ENCODE results near the gene CCR4.

Gene CCR4

DNA sequence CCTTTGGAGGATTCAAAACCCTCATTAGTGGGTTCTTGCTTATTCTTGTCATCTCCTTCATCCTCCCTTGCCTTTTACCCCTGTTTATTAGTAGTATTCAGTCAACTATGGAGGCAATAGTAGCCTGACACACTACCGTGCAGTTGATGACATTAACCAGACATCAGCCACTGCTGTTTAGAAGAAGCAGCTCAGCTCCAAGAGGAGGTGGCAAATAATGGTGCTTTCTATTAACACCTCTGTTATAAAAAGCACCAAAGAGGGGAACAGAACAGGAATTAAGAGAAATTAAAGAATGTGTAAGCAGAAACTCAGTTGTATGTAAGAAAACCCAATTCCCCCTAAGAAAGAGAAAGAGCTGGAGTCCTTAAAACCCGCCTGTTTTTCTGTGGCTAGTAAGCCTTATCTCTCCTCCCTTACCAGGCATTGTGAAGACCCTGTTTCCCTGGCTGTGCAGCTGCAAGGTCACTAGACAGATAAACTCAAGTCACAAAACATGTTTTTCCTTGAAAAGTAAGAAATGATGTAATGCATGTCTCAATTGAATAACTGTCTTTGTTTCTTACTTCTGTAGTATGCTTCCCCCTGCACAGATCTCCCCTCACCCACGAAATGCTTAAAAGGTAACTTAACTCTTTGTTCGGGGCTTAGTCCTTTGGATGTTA is 21.2 kb downstream of the CCR4 start:
- Histone ChIP-seq H2AFZ (ENCODE audit: low read length) (no peak overlapping the region), H3K9me3 (replicated peaks; ENCODE audit: insufficient read depth, low read length) (no peaks in the 10 kb centered on the region), H3K27ac (ENCODE audit: low read length) (no peak overlapping the region), H3K27me3 (replicated peaks; ENCODE audit: insufficient read depth, low read length) (no peaks in the 10 kb centered on the region), H3F3A (ENCODE audit: insufficient read depth, low read length) (no peaks in the 10 kb centered on the region), H4K20me1 (ENCODE audit: insufficient read depth, low read length) (no peaks in the 10 kb centered on the region), H3K4me1 (ENCODE audit: low read length) (0 out of 2 replicates have a peak, but pooled peaks cover 6% of the 10 kb centered on the region), H3K9me2 (replicated peaks; ENCODE audit: insufficient read depth, low read length) (no peaks in the 10 kb centered on the region), H3K79me2 (ENCODE audit: low read length) (no peaks in the 10 kb centered on the region), H3K4me2 (ENCODE audit: low read depth, low read length) (no peak overlapping the region), H3K4me3 (ENCODE audit: low read length) (no peak overlapping the region), H3K36me3 (replicated peaks; ENCODE audit: insufficient read depth, low read length) (no peaks in the 10 kb centered on the region), H3K9ac (ENCODE audit: low read length) (no peak overlapping the region)
- TF ChIP-seq CTCF (IDR thresholded peaks at IDR 0.05; ENCODE audit: low read length) (no peak), EZH2 (optimal IDR thresholded peaks at IDR 0.05; ENCODE audit: low read depth, low read length) (no peak), EZH2phosphoT487 (IDR thresholded peaks at IDR 0.05; ENCODE audit: low read length) (no peak)
- DNase-seq, result no peak

GRCh38 chr3:32973982-32974381 is 22.5 kb downstream of the CCR4 start:
- no peaks in the 10 kb centered on the region for H3K36me3 ChIP-seq (replicated peaks; ENCODE audit: insufficient read depth, low read length)
- H3K4me3 ChIP-seq (ENCODE audit: low read length), result no peak overlapping the region
- no peak for DNase-seq
- no peaks in the 10 kb centered on the region for H3K79me2 ChIP-seq (ENCODE audit: low read length)
- no peaks in the 10 kb centered on the region for H3K27me3 ChIP-seq (replicated peaks; ENCODE audit: insufficient read depth, low read length)
- no peak for TF ChIP-seq CTCF (IDR thresholded peaks at IDR 0.05; ENCODE audit: low read length)
- TF ChIP-seq EZH2phosphoT487 (IDR thresholded peaks at IDR 0.05; ENCODE audit: low read length), result no peak
- no peak for TF ChIP-seq EZH2 (optimal IDR thresholded peaks at IDR 0.05; ENCODE audit: low read depth, low read length)
- H3F3A ChIP-seq (ENCODE audit: insufficient read depth, low read length), result no peaks in the 10 kb centered on the region
- H3K9me2 ChIP-seq (replicated peaks; ENCODE audit: insufficient read depth, low read length), result no peaks in the 10 kb centered on the region
- 0 out of 2 replicates have a peak, but pooled peaks cover 6% of the 10 kb centered on the region for H3K4me1 ChIP-seq (ENCODE audit: low read length)
- no peak overlapping the region for H3K27ac ChIP-seq (ENCODE audit: low read length)
- no peaks in the 10 kb centered on the region for H4K20me1 ChIP-seq (ENCODE audit: insufficient read depth, low read length)
- no peak overlapping the region for H3K9ac ChIP-seq (ENCODE audit: low read length)
- no peak overlapping the region for H3K4me2 ChIP-seq (ENCODE audit: low read depth, low read length)
- H3K9me3 ChIP-seq (replicated peaks; ENCODE audit: insufficient read depth, low read length), result no peaks in the 10 kb centered on the region
- H2AFZ ChIP-seq (ENCODE audit: low read length), result no peak overlapping the region

- TF ChIP-seq EZH2 (optimal IDR thresholded peaks at IDR 0.05; ENCODE audit: low read depth, low read length) (no peak), EZH2phosphoT487 (IDR thresholded peaks at IDR 0.05; ENCODE audit: low read length) (no peak), CTCF (IDR thresholded peaks at IDR 0.05; ENCODE audit: low read length) (no peak)
- Histone ChIP-seq H3K9me3 (replicated peaks; ENCODE audit: insufficient read depth, low read length) (no peaks in the 10 kb centered on the region), H3K4me1 (ENCODE audit: low read length) (0 out of 2 replicates have a peak, but pooled peaks cover 6% of the 10 kb centered on the region), H2AFZ (ENCODE audit: low read length) (no peak overlapping the region), H3K27me3 (replicated peaks; ENCODE audit: insufficient read depth, low read length) (no peaks in the 10 kb centered on the region), H3K9ac (ENCODE audit: low read length) (no peak overlapping the region), H4K20me1 (ENCODE audit: insufficient read depth, low read length) (no peaks in the 10 kb centered on the region), H3F3A (ENCODE audit: insufficient read depth, low read length) (no peaks in the 10 kb centered on the region), H3K79me2 (ENCODE audit: low read length) (no peaks in the 10 kb centered on the region), H3K4me2 (ENCODE audit: low read depth, low read length) (no peak overlapping the region), H3K4me3 (ENCODE audit: low read length) (no peak overlapping the region), H3K9me2 (replicated peaks; ENCODE audit: insufficient read depth, low read length) (no peaks in the 10 kb centered on the region), H3K27ac (ENCODE audit: low read length) (no peak overlapping the region), H3K36me3 (replicated peaks; ENCODE audit: insufficient read depth, low read length) (no peaks in the 10 kb centered on the region)
- DNase-seq, result no peak
Observed at GRCh38 chr3:32975891-32976595, 24.6 kb downstream of the CCR4 start.

Data from MM.1S (cell line).